SU-DHL-6 (cell line): ENCODE measurements around the gene LRRC4.

Source experiments
- EZH2phosphoT487 ChIP-seq: fragments of 200-600 bp; sonication (generic), shearing (Covaris generic); conservative IDR thresholded peaks from 2 replicates; pipeline ENCODE4 v1.6.1; 2018; ENCODE audit warnings: mild to moderate bottlenecking, antibody characterized with exemption, low read length, moderate library complexity, mixed read lengths
- TF ChIP-seq, protein P1 (sequence below): fragments of 200-600 bp; sonication (generic); IDR thresholded peaks from one replicate; pipeline ENCODE4 v1.5.1; 2017; ENCODE audit warnings: antibody characterized with exemption, mild to moderate bottlenecking, low read length, moderate library complexity; ENCODE audit not compliant: insufficient read depth, poor library complexity, severe bottlenecking

DNA sequence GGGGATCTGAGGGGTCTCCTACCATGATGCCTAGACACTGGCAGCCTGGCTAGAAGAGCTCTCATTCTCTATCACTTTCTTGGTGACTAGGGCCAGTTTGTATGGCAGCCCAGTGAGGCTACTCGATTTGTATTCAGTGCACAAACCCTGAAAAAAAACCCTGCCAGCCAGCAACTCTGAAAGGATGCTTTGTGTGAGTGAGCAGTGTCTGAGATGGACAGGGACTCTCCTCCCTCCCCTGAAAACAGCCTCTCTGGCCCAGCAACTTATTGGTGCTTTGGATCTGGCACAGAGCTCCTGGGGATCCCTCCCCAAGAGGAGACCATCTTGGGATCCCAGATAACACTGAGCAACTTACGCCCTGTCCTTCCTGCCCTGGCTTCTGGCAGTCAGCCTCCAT lies 10.8 kb upstream of the LRRC4 start:
- TF ChIP-seq EZH2phosphoT487 = no peak
- TF ChIP-seq, protein P1, sequence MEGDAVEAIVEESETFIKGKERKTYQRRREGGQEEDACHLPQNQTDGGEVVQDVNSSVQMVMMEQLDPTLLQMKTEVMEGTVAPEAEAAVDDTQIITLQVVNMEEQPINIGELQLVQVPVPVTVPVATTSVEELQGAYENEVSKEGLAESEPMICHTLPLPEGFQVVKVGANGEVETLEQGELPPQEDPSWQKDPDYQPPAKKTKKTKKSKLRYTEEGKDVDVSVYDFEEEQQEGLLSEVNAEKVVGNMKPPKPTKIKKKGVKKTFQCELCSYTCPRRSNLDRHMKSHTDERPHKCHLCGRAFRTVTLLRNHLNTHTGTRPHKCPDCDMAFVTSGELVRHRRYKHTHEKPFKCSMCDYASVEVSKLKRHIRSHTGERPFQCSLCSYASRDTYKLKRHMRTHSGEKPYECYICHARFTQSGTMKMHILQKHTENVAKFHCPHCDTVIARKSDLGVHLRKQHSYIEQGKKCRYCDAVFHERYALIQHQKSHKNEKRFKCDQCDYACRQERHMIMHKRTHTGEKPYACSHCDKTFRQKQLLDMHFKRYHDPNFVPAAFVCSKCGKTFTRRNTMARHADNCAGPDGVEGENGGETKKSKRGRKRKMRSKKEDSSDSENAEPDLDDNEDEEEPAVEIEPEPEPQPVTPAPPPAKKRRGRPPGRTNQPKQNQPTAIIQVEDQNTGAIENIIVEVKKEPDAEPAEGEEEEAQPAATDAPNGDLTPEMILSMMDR = no peak
